Measurements from ENCODE around the gene OR2S2. TPM values are rescaled to one million over a fixed set of nuclear protein-coding genes. Genes with fewer than 3 reads are reported as not detected.

The OR2S2 gene
- total and polyA plus RNA-seq, 2 donors (not counting 3 experiments of a cell fraction or from before 2014, with no cell fraction given) = not detected

DNA sequence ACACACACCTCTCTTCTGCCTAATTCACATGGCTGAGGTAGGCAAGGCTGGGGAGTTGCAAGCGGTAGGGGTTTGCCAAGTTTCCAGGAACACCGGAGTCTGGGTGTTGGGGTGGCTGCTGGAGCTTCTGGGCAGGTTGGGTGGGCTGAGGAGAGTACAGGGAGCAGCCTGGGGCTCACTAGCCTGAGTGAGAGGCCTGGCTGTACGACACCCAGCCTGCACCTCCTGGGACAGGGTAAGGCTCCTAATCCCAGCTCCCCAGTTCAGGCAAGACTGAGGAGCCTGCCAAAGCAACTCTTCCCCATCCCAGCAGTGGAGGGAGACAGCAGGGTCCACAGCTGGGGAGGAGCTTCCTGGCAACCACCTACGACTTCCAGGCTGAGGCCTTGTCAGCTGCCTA, 40.7 kb downstream of the OR2S2 start:
- H4K20me1 ChIP-seq (replicated peaks; ENCODE audit: control insufficient read depth, extremely low read depth, insufficient read depth, low read length) = no peaks in the 10 kb centered on the region
- CTCF ChIA-PET = interaction anchor here (0.9 to 1.2 kb wide), 2 partner anchors 14 to 36 kb away, joined by 3 read pairs; no protein-coding TSS in a partner anchor
- no peaks in the 10 kb centered on the region for H3K36me3 ChIP-seq (ENCODE audit: control insufficient read depth in 2 of 2, extremely low read depth in 1 of 2, insufficient read depth in 2 of 2, low read length in 2 of 2)
- H3K27ac ChIP-seq (ENCODE audit: insufficient read depth, low read depth, low read length) = no peak overlapping the region
- TF ChIP-seq GATA2 (IDR thresholded peaks at IDR 0.05; ENCODE audit: insufficient read depth, insufficient read length, low read depth, low read length) (no peak), FOS (IDR thresholded peaks at IDR 0.05; ENCODE audit: borderline replicate concordance, insufficient read depth, low read length) (no peak)
- TF ChIP-seq, protein P1, sequence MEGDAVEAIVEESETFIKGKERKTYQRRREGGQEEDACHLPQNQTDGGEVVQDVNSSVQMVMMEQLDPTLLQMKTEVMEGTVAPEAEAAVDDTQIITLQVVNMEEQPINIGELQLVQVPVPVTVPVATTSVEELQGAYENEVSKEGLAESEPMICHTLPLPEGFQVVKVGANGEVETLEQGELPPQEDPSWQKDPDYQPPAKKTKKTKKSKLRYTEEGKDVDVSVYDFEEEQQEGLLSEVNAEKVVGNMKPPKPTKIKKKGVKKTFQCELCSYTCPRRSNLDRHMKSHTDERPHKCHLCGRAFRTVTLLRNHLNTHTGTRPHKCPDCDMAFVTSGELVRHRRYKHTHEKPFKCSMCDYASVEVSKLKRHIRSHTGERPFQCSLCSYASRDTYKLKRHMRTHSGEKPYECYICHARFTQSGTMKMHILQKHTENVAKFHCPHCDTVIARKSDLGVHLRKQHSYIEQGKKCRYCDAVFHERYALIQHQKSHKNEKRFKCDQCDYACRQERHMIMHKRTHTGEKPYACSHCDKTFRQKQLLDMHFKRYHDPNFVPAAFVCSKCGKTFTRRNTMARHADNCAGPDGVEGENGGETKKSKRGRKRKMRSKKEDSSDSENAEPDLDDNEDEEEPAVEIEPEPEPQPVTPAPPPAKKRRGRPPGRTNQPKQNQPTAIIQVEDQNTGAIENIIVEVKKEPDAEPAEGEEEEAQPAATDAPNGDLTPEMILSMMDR (IDR thresholded peaks at IDR 0.05; ENCODE audit: extremely low read depth in 1 of 2, insufficient read depth in 1 of 2, low read depth in 1 of 2, low read length in 2 of 2) = no peak
- BruUV-seq (replicated peaks) = no TSS peak
- no peak overlapping the region for H3K4me3 ChIP-seq (replicated peaks in 1 of 3; ENCODE audit: insufficient read depth in 1 of 3, low read depth in 1 of 3, low read length in 3 of 3)
- H3K9me3 ChIP-seq (replicated peaks; ENCODE audit: control insufficient read depth, insufficient read depth, low read length) = no peaks in the 10 kb centered on the region
- intact Hi-C loops (cut with micrococcal nuclease) = no loop called here
- H3K4me2 ChIP-seq (ENCODE audit: insufficient read depth, low read length) = no peak overlapping the region
- H3K27me3 ChIP-seq (ENCODE audit: control insufficient read depth in 2 of 2, insufficient read depth in 2 of 2, low read length in 2 of 2) = no peaks in the 10 kb centered on the region
- no peaks in the 10 kb centered on the region for H3K9me1 ChIP-seq (replicated peaks; ENCODE audit: control insufficient read depth, extremely low read depth, insufficient read depth, low read length)
- FAIRE-seq = no peak
- no peak for DNase-seq (ENCODE audit: low read depth, low spot score)
- dilution Hi-C loops (cut with MboI; ENCODE audit: extremely low pct_ligation_motif_present, low sequenced_read_pairs) = no loop called here
- POLR2A ChIA-PET = no interaction called here
- peaks cover 8% of the 10 kb centered on the region for H3K4me1 ChIP-seq (ENCODE audit: control insufficient read depth, extremely low read depth, insufficient read depth, low read length)
- H3K9ac ChIP-seq (replicated peaks; ENCODE audit: extremely low read depth, insufficient read depth, low read length) = no peak overlapping the region
- no peak overlapping the region for H2AFZ ChIP-seq (ENCODE audit: low read depth, low read length)
- peaks cover 9% of the 10 kb centered on the region for H3K79me2 ChIP-seq (ENCODE audit: control insufficient read depth, insufficient read depth, low read length)

DNA sequence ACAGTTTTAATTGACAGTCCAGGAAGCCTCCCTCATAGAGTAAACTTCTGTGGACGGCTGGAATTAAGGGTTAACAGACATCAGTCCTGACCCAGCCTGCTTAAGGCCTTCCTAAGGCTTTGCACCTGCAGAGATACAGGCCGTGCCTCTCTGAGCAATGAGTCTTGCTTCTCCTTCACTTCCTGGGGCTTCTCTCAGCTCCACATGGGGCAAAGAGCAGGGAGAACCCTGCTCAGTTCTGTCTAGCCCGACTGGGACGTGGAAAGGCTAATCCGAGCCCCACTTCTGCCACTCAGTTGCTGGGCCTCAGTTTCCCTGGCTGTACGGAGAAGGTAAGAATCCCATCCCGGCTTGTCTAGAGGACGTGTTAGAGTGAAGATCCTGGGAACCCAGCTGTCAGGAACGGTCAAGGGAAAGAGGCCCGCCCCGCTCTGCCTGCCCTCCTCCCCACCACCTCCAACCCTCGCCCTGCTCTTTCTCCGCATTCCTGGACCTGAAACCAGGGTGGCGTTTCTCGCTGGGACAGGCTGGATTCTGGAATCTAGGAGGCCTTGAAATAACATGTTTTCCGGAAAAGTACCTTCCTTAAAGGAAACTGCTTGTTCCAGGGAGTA, 42.2 kb downstream of the OR2S2 start:
- Histone ChIP-seq H3K36me3 (ENCODE audit: control insufficient read depth in 2 of 2, extremely low read depth in 1 of 2, insufficient read depth in 2 of 2, low read length in 2 of 2) (no peaks in the 10 kb centered on the region), H3K4me2 (ENCODE audit: insufficient read depth, low read length) (no peak overlapping the region), H2AFZ (ENCODE audit: low read depth, low read length) (no peak overlapping the region), H3K9me1 (replicated peaks; ENCODE audit: control insufficient read depth, extremely low read depth, insufficient read depth, low read length) (no peaks in the 10 kb centered on the region), H3K4me1 (ENCODE audit: control insufficient read depth, extremely low read depth, insufficient read depth, low read length) (peaks cover 21% of the 10 kb centered on the region), H3K27ac (ENCODE audit: insufficient read depth, low read depth, low read length) (no peak overlapping the region), H3K79me2 (ENCODE audit: control insufficient read depth, insufficient read depth, low read length) (peaks cover 19% of the 10 kb centered on the region), H3K27me3 (ENCODE audit: control insufficient read depth in 2 of 2, insufficient read depth in 2 of 2, low read length in 2 of 2) (no peaks in the 10 kb centered on the region), H3K4me3 (replicated peaks in 1 of 3; ENCODE audit: insufficient read depth in 1 of 3, low read depth in 1 of 3, low read length in 3 of 3) (no peak overlapping the region), H3K9ac (replicated peaks; ENCODE audit: extremely low read depth, insufficient read depth, low read length) (no peak overlapping the region), H4K20me1 (replicated peaks; ENCODE audit: control insufficient read depth, extremely low read depth, insufficient read depth, low read length) (no peaks in the 10 kb centered on the region), H3K9me3 (replicated peaks; ENCODE audit: control insufficient read depth, insufficient read depth, low read length) (no peaks in the 10 kb centered on the region)
- FAIRE-seq (no peak), DNase-seq (ENCODE audit: low read depth, low spot score) (no peak)
- CTCF ChIA-PET = interaction anchor here (3.3 kb wide), 1 partner anchor 30 kb away, joined by 14 read pairs; no protein-coding TSS in a partner anchor
- dilution Hi-C loops (cut with MboI; ENCODE audit: extremely low pct_ligation_motif_present, low sequenced_read_pairs) (no loop called here), intact Hi-C loops (cut with micrococcal nuclease) (no loop called here)
- TF ChIP-seq FOS (IDR thresholded peaks at IDR 0.05; ENCODE audit: borderline replicate concordance, insufficient read depth, low read length) (no peak), EZH2 (IDR thresholded peaks at IDR 0.05; ENCODE audit: borderline replicate concordance, low read depth, low read length, severe bottlenecking) (no peak), POLR2A (IDR thresholded peaks at IDR 0.05; ENCODE audit: low read depth, low read length) (no peak), POLR2AphosphoS5 (IDR thresholded peaks at IDR 0.05; ENCODE audit: insufficient read depth, low read depth, low read length) (no peak), MYC (IDR thresholded peaks at IDR 0.05; ENCODE audit: low read depth, low read length) (no peak), GATA2 (IDR thresholded peaks at IDR 0.05; ENCODE audit: insufficient read depth, insufficient read length, low read depth, low read length) (no peak), JUN (IDR thresholded peaks at IDR 0.05; ENCODE audit: borderline replicate concordance, insufficient read depth, insufficient read length, low read depth) (no peak)
- TF ChIP-seq, protein P1 (IDR thresholded peaks at IDR 0.05; ENCODE audit: extremely low read depth in 1 of 2, insufficient read depth in 1 of 2, low read depth in 1 of 2, low read length in 2 of 2) = no peak
- TF ChIP-seq, protein P2, sequence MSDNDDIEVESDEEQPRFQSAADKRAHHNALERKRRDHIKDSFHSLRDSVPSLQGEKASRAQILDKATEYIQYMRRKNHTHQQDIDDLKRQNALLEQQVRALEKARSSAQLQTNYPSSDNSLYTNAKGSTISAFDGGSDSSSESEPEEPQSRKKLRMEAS (IDR thresholded peaks at IDR 0.05; ENCODE audit: insufficient read depth, insufficient read length) = no peak
- POLR2A ChIA-PET = interaction anchor here (0.7 to 0.8 kb wide), 2 partner anchors 10 to 273 kb away, joined by 3 to 7 read pairs; partner anchors contain the start of gene HRCT1
- BruUV-seq (replicated peaks) = no TSS peak

All from endothelial cell of umbilical vein (primary cell).